Panc1 (cell line): Measurements from ENCODE around the gene MS4A18. TPM values are rescaled to one million over a fixed set of nuclear protein-coding genes. Genes with fewer than 3 reads are reported as not detected.
A peak's percentile ranks its signal among the peaks of the same experiment; 100 is the strongest.

Source experiments
- ATAC-seq: fragments of 200-7000 bp; cut with Tn5 transposase; 2 replicates; pipeline ENCODE4 v1.9.1; 2020; ENCODE audit warnings: mild to moderate bottlenecking, moderate library complexity
- BruUV-seq: library from RNA; stranded (reverse); fragments of 400-500 nt; replicated peaks from 2 replicates; lab custom pipeline; 2021; lab: Mats Ljungman, UMichigan
- CTCF ChIA-PET: fragments of 300-600 bp; sonication (Branson Sonifier 250); formaldehyde crosslinking; loops from one replicate; lab custom pipeline; 2022; ENCODE audit warnings: antibody characterized with exemption; lab: Charles Lee
- POLR2A ChIA-PET: fragments of 300-600 bp; sonication (Branson Sonifier 250); formaldehyde crosslinking; loops from one replicate; lab custom pipeline; 2022; ENCODE audit warnings: antibody characterized with exemption; lab: Charles Lee
- DNase-seq: peaks from one replicate; pipeline ENCODE4 v3.0.0-alpha.2; 2010; ENCODE audit warnings: low read depth, low spot score
- H3K27ac ChIP-seq: 2 replicates; pipeline ENCODE4 v1.5.1; 2011; ENCODE audit warnings: mild to moderate bottlenecking, low read length, inconsistent platforms
- H3K27me3 ChIP-seq: fragments of 200-500 bp; sonication (Bioruptor generic); 2 replicates; pipeline ENCODE4 v1.6.0; 2014; ENCODE audit warnings: low read length, inconsistent platforms; ENCODE audit not compliant: control insufficient read depth, insufficient read depth
- H3K36me3 ChIP-seq: fragments of 200-500 bp; sonication (Bioruptor generic); 2 replicates; pipeline ENCODE4 v1.5.1; 2014; ENCODE audit warnings: inconsistent platforms, mild to moderate bottlenecking, low read length, moderate library complexity; ENCODE audit not compliant: control insufficient read depth, insufficient read depth
- H3K4me1 ChIP-seq: 2 replicates; pipeline ENCODE4 v1.5.1; 2011; ENCODE audit warnings: inconsistent platforms, mild to moderate bottlenecking, low read length, moderate library complexity; ENCODE audit not compliant: control insufficient read depth, insufficient read depth
- H3K4me3 ChIP-seq, 2 experiments: 2 replicates each; pipeline ENCODE4 v1.5.1; 2011 to 2012; ENCODE audit warnings: low read depth in 2 of 2, low read length in 2 of 2, mild to moderate bottlenecking in 2 of 2, inconsistent platforms in 1 of 2, moderate library complexity in 1 of 2
- H3K9me3 ChIP-seq: fragments of 200-500 bp; sonication (Bioruptor generic); 2 replicates; pipeline ENCODE4 v1.5.1; 2014; ENCODE audit warnings: low read depth, mild to moderate bottlenecking, inconsistent platforms, low read length, moderate library complexity; ENCODE audit not compliant: control insufficient read depth, insufficient read depth
- POLR2AphosphoS5 ChIP-seq: IDR thresholded peaks from 2 replicates; pipeline ENCODE4 v1.6.1; 2012; ENCODE audit warnings: mild to moderate bottlenecking, low read depth, low read length, moderate library complexity
- REST ChIP-seq, 2 experiments: IDR thresholded peaks; 2 replicates each; pipeline ENCODE4 v1.6.1; 2011 to 2012; ENCODE audit warnings: low read depth in 2 of 2, control low read depth in 1 of 2, low read length in 1 of 2, mild to moderate bottlenecking in 1 of 2, moderate library complexity in 1 of 2; ENCODE audit not compliant: insufficient read depth in 1 of 2
- SIN3A ChIP-seq: IDR thresholded peaks from 2 replicates; pipeline ENCODE4 v1.6.1; 2012; ENCODE audit warnings: low read depth, mild to moderate bottlenecking, low read length, moderate library complexity, borderline replicate concordance; ENCODE audit not compliant: insufficient read depth
- TCF7L2 ChIP-seq: IDR thresholded peaks from 2 replicates; pipeline ENCODE4 v1.6.1; 2011; ENCODE audit warnings: mild to moderate bottlenecking, low read depth, low read length, inconsistent platforms
- in situ Hi-C: cut with HindIII; loops from 2 replicates; pipeline ENCODE4 v1.10.0; 2016; ENCODE audit warnings: low sequenced_read_pairs, low pct_unique_long_range_greater_than_20kb
- intact Hi-C: fragments of 100-400 bp; cut with micrococcal nuclease; formaldehyde crosslinking; loops from one replicate; pipeline ENCODE4 v1.10.0; 2022; ENCODE audit not compliant: unreplicated experiment
- total RNA-seq: library from RNA; stranded (reverse); gene quantifications from one replicate; pipeline ENCODE4 v1.2.1, GENCODE V29; 2021; ENCODE audit not compliant: unreplicated experiment
- TF ChIP-seq, protein P1 (sequence below): fragments of 450-650 bp; IDR thresholded peaks from 2 replicates; pipeline ENCODE4 v1.5.1; 2017; ENCODE audit warnings: mild to moderate bottlenecking

MS4A18 gene
- total RNA-seq, 1 experiment from 2014 or later = not detected

DNA sequence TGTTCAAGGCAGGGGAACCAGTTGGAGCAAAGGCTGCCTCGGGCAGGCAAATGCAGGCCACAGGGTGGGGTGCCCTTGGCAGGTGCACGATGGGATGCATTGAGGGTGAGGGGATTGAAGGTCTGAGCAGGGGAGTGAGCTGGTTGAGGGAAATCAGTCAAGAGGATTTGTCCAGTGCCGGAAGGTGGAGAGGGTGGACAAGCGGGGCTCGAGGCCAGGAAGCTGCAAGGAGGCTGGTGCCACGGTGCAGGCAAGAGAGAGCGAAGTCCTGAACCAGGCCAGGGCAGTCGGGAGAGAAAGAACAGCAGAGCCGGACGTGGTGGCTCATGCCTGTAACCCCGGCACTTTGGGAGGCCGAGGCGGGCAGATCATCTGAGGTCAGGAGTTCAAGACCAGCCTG lies 50.2 kb downstream of the MS4A18 start:
- intact Hi-C loops (loop anchor here (5.0 kb wide), 2 partner anchors 48 to 113 kb away; no protein-coding TSS in a partner anchor), in situ Hi-C loops (no loop called here)
- TF ChIP-seq REST (IDR thresholded peaks at IDR 0.05; ENCODE audit: insufficient read depth in 1 of 2, low read depth in 2 of 2, low read length in 1 of 2) (no peak), SIN3A (no peak), TCF7L2 (no peak), POLR2AphosphoS5 (no peak)
- TF ChIP-seq, protein P1, sequence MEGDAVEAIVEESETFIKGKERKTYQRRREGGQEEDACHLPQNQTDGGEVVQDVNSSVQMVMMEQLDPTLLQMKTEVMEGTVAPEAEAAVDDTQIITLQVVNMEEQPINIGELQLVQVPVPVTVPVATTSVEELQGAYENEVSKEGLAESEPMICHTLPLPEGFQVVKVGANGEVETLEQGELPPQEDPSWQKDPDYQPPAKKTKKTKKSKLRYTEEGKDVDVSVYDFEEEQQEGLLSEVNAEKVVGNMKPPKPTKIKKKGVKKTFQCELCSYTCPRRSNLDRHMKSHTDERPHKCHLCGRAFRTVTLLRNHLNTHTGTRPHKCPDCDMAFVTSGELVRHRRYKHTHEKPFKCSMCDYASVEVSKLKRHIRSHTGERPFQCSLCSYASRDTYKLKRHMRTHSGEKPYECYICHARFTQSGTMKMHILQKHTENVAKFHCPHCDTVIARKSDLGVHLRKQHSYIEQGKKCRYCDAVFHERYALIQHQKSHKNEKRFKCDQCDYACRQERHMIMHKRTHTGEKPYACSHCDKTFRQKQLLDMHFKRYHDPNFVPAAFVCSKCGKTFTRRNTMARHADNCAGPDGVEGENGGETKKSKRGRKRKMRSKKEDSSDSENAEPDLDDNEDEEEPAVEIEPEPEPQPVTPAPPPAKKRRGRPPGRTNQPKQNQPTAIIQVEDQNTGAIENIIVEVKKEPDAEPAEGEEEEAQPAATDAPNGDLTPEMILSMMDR = no peak
- H3K9me3 ChIP-seq = no peaks in the 10 kb centered on the region
- DNase-seq (no peak), ATAC-seq (no peak)
- H3K36me3 ChIP-seq = no peaks in the 10 kb centered on the region
- ChIA-PET CTCF (interaction anchor here (0.7 to 2.3 kb wide), 3 partner anchors 113 to 260 kb away, joined by 4 to 20 read pairs (median 6); no protein-coding TSS in a partner anchor), POLR2A (interaction anchor here (0.6 kb wide), 1 partner anchor 33 kb away, joined by 4 read pairs; no protein-coding TSS in a partner anchor)
- BruUV-seq = no TSS peak
- H3K27me3 ChIP-seq = no peaks in the 10 kb centered on the region
- H3K4me1 ChIP-seq = no peaks in the 10 kb centered on the region
- H3K27ac ChIP-seq = no peak overlapping the region
- H3K4me3 ChIP-seq = no peak overlapping the region

GRCh38 chr11:60775420-60775961 lies 51.0 kb downstream of the MS4A18 start:
- TF ChIP-seq, protein P1 = peak; percentile 96
- TF ChIP-seq TCF7L2 (peak; percentile 46; the same call in 1 of the 2 replicates), REST (IDR thresholded peaks at IDR 0.05; ENCODE audit: insufficient read depth in 1 of 2, low read depth in 2 of 2, low read length in 1 of 2) (no peak)
- no peaks in the 10 kb centered on the region for H3K36me3 ChIP-seq
- CTCF ChIA-PET = interaction anchor here (0.6 to 2.3 kb wide), 4 partner anchors 112 to 259 kb away, joined by 3 to 20 read pairs (median 5); no protein-coding TSS in a partner anchor
- H3K27ac ChIP-seq = no peak overlapping the region
- POLR2A ChIA-PET = no interaction called here
- H3K4me1 ChIP-seq = no peaks in the 10 kb centered on the region
- intact Hi-C loops = loop anchor here (5.0 kb wide), 2 partner anchors 47 to 112 kb away; no protein-coding TSS in a partner anchor
- ATAC-seq (peak; percentile 91), DNase-seq (peak; percentile 80)
- no TSS peak for BruUV-seq
- H3K4me3 ChIP-seq = no peak overlapping the region
- H3K27me3 ChIP-seq = no peaks in the 10 kb centered on the region
- in situ Hi-C loops = no loop called here
- H3K9me3 ChIP-seq = no peaks in the 10 kb centered on the region
